Activated CD4-positive, alpha-beta T cell treated with anti-CD3 and anti-CD28 coated beads, Interleukin-2, amount 50 U/mL, for 48 hours (primary cell): ENCODE results near the gene ETNK1.
"Not testable (repeated sequence)": the region's sequence is repeated elsewhere in the genome, so short reads cannot be mapped to it uniquely, and the experiment has no call there.

Experiments used
- DNase-seq, 2 experiments: peaks; one replicate each; pipeline ENCODE4 v3.0.0-alpha.2; 2020

ETNK1 gene

DNA sequence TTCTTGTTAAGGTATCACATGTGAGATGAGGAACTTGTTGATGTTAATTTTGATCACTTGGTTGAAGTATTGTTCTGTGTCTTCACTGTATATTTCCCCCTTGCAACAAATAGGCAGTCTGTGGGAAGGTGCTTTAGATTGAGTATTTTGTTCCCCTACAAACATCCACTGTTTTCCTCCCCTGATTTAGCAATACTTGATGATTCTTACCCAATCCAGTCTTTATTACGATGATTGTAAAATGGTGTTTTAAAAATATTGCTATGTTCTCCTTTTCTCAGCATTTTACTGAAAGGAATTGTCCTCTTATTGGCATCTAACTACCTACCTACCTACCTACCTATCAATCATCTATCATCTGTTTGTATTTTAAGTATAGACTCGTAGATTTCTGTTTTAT is 66.3 kb downstream of the ETNK1 start:
- no peak for DNase-seq

- not testable (repeated sequence) for DNase-seq
These were observed 67.5 kb downstream of the ETNK1 start for GRCh38 chr12:22692467-22692866.

DNA sequence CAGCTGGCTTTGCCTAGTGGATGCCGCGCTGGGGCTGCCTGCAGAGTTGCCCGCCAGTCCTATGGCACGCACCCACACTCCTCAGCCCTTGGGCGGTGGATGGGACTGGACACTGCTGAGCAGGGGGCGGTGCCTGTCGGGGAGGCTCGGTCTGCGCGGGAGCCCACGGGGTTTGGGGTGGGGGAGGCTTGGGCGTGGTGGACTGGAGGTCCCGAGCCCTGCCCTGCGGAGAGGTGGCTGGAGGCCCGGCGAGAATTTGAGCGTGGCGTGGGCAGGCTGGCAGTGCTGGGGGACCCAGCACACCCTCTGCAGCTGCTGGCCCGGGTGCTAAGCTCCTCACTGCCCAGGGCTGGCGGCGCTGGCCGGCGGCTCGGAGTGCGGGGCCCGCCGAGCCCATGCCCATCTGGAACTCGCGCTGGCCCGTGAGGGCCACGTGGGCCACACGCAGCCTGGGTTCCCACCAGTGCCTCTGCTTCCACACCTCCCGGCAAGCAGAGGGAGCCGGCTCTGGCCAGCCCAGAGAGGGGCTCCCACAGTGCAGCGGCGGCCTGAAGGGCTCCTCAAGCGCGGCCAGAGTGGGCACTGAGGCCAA is 68.1 kb downstream of the ETNK1 start:
- DNase-seq, result no peak

- DNase-seq, result no peak
These were observed 73.6 kb downstream of the ETNK1 start for GRCh38 chr12:22698576-22698975.

GRCh38 chr12:22699705-22700104 is 74.7 kb downstream of the ETNK1 start:
- not testable (repeated sequence) for DNase-seq

DNA sequence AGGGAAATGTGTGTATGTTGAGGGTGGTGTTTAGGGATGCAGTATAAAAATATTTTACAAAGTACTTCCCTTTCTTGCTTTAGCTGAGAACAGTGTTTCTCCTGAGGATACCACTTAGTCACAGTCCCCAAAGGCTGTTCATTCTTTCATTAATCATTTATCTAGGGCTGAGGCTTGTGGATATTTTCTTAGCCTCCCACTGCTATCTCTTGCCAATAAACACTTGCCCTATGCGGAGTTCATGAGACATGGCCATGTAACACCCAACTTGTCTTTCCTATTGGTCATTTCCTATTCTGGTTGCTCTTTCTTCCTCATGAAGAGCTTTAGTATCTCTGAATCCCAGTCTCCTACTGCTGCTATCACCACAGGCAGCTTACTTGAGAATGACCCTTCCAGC is 75.1 kb downstream of the ETNK1 start:
- DNase-seq, result no peak

- not testable (repeated sequence) for DNase-seq
These were observed 76.3 kb downstream of the ETNK1 start for GRCh38 chr12:22701216-22701809.

DNA sequence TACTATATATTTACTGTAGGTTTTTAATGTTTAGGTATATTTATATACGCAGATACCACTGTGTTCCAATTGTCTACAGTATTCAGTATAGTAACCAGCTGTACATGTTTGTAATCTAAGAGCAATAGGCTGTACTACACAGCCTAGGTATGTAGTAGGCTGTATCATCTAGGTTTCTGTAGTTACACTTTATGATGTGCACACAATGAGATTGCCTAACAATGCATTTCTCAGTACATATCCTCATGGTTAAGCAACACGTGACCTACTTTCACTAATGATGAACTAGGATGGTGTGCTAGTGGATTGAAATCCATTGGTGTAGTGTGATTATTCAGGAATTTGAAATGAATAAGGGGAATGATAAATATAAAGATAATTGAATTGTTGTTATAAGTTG is 77.7 kb downstream of the ETNK1 start:
- DNase-seq, result no peak

- no peak for DNase-seq
These were observed 84.3 kb downstream of the ETNK1 start for GRCh38 chr12:22709292-22709691.

DNA sequence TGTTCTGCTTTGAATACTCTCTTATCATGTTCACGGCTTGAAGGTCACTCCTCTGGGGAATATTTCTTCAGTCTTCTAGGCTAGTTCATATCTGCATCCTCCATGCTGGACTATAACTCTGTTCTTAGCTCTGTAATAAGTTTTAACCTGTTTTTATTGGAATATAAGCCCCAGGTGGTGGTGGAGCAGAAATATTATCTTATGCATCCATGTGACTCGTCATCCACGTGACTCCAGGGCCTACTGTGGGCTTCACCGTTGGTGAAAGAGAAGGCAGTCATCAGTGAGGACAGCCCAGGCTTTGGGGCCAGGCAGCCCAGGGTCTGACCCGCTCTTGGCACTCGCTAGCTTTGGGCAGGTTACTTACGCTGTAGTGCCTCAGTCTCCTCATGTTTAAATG is 87.1 kb downstream of the ETNK1 start:
- DNase-seq, result no peak

- no peak for DNase-seq
These were observed 90.3 kb downstream of the ETNK1 start for GRCh38 chr12:22715254-22715653.

GRCh38 chr12:22719745-22720144 is 94.8 kb downstream of the ETNK1 start:
- no peak for DNase-seq

DNA sequence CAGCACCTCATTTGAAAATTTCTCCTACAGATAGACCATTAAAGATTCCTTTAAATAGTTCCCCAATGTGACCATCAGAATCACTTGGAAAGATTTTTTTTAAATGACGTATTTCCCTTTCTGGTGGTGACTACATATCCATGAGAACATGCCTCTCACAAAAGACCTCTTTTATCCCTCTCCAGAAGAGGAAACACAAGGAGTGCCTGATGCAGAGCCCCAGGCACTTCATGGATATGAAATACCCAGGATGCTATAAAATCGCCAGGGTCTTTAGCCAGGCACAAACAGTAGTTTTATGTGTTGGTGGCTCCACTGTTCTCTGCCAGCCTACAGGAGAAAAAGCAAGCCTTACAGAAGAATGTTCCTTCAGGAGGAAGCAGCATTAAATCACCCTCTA is 97.1 kb downstream of the ETNK1 start:
- DNase-seq, result no peak

- DNase-seq, result no peak
These were observed 97.8 kb downstream of the ETNK1 start for GRCh38 chr12:22722779-22723178.

DNA sequence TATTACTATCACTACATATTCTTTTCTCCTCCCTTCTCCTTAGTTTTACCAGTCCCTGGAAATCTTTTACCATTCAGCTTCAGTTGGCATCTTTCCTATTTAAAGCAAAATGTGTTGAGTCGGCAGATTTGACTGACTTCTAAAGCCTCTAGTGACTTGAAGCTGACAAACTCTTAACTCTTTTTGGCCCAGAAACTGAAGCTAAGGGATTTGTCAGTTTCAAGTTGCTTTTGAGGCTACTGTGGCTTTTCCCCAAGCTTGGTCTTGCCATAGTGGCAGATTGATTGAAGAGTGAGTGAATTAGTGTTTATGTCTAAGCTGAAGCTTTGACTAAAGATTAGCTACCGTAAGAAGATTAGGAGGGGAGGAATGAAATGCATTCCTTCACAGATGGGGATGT is 104.0 kb downstream of the ETNK1 start:
- no peak for DNase-seq

DNA sequence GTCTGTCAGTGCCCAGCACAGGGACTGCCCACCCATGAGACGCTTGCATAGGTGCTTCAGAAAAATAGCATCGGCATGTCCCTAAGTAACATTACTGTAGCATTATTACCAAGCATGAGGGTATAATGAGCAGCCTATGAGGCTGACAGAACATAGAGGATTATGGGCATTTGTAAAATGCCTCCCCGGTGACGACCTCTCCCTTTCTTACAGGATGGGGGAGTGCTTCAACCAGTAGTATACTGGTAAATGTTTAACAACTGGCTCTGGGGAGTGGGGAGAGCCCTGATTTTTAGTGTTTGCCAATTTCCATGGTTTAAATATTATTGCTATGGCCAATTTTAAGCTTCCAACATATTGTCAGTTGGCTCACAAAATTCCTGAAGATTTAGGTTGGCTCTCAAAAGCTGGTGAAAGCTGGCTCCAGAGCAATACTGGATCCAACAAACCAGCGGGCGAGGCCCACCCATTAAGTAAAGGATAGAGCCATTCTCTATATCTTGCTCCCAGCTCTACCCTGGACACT is 104.5 kb downstream of the ETNK1 start:
- no peak for DNase-seq

DNA sequence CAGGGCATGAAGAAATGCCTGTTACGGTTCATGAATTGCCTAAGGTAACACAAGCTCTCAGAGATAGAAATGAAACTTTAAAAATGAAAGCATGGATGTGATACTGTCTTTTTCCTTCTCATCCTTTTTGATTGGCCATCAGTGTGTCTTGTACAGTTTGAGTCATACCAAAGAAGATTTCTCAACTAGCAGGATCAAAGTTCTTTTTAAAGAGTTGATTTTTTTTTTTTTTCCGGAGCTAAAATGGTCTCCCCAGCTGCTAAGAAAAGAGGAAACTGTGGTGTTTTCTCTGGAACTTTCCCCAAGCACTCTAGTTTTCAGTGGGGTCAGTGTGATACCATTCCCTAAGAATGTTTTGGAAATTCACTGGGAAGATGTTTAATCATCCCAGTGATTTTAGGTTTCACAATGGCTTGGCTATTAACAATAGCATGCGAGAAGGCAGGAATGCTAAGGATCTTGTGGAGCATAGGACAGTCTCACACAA is 105.0 kb downstream of the ETNK1 start:
- DNase-seq, result no peak

- no peak for DNase-seq
These were observed 106.3 kb downstream of the ETNK1 start for GRCh38 chr12:22731236-22731635.

GRCh38 chr12:22733756-22734155 is 108.8 kb downstream of the ETNK1 start:
- no peak for DNase-seq

DNA sequence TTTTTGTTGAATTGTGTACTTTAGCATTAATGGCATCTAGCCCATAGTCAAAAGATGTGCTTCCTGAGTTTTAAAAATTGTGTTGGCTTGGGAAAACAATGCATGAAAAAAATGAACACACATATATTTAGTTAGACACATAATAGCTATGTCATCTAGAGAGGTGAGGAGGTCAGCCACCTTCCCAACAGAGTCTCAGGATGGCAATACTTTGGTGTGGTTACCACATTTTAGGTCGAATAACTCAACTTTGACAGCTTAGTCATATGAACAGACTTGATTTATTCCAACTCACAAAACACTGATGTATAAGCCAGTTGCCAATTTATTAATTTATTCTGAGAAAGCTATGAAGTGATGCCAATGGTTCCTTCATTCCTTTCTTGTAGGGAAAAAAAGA is 114.0 kb downstream of the ETNK1 start:
- no peak for DNase-seq
